Measurements from ENCODE around the gene SERINC2.

GRCh38 chr1:31394584-31395193 lies 18.3 kb upstream of the SERINC2 start:
- TF ChIP-seq CTCF (IDR thresholded peaks at IDR 0.05) (peak; percentile 77 to 94 (median 86)), POLR2A (IDR thresholded peaks at IDR 0.05) (no peak)
